Esophagus squamous epithelium (tissue), 4 donors: ENCODE measurements around the gene CSTF1.

Experiments
- CTCF ChIP-seq, 6 experiments: fragments of 450-650 bp in 4 of 6; fragments of 200-600 bp in 2 of 6; sonication (generic) in 2 of 6; IDR thresholded peaks; one replicate each; pipeline ENCODE4 v1.5.1; 2016 to 2019; ENCODE audit warnings: antibody characterized with exemption in 6 of 6, mild to moderate bottlenecking in 4 of 6, moderate library complexity in 4 of 6
- POLR2A ChIP-seq, 4 donors: fragments of 450-650 bp; IDR thresholded peaks; one replicate each; pipeline ENCODE4 v1.6.1; 2017; ENCODE audit warnings: antibody characterized with exemption in 4 of 4, mild to moderate bottlenecking in 4 of 4, moderate library complexity in 3 of 4

GRCh38 chr20:56392881-56393482, 537 bp downstream of the CSTF1 start:
- TF ChIP-seq CTCF (IDR thresholded peaks at IDR 0.05): no peak
- TF ChIP-seq POLR2A (IDR thresholded peaks at IDR 0.05): no peak
